SIG-M5 (cell line): Measurements from ENCODE around the gene MBNL3.
"Not testable (repeated sequence)": the region's sequence is repeated elsewhere in the genome, so short reads cannot be mapped to it uniquely, and the experiment has no call there.

Experiments
- DNase-seq: peaks from one replicate; lab custom pipeline; 2025; lab: John Stamatoyannopoulos, UW

MBNL3 gene

DNA sequence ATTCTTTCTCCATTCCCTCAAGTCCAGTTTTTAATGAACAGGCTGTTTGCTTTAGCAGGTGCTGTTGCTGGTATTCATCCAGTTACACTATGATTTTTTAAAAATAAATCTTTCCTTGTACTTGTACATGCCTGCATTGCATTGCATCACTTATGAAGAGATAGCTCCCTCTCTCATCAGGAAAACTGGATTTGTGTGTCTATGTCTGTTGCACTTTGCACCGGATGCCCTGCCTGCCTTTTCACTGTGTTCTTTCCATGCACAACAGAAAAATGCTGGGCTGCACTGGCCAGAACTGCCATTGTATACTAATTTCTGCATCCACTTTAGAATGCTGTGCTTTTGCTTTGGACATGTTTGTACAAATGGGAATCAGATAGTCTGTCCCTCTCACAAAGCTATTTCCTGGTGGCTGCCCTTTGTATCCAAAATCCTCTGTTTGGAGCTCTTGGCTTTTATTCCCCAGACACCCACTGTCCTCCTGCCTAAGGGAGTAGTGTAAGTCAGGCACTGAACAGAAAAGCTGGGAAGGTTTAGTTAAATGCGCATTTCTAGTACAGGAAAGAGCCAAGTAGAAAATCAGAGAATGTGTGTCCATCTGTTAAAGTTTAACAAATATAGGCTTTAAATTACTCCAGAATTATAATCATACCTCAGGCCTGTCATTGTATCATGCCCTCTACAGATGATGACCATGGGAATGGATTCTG lies 119.1 kb downstream of the MBNL3 start:
- DNase-seq = no peak

DNA sequence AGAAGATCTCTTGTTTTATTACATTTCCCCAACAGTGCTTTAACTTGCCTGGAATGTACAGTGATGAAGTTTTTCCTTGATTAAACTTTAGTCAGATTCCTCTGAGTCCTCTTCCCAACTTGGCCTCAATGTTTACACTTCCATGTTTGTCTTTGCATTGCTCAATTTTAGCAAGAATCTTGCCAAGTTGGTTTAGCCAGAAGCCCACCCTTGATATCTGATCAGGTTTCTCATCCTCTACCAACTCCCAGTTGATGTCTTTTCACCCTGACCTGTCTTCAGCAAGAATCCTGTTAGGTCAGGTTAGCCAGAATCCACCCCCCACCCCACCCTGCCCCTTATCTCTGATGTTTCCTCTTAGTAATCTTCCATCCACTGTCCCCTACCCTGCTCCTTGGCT lies 120.9 kb downstream of the MBNL3 start:
- no peak for DNase-seq

DNA sequence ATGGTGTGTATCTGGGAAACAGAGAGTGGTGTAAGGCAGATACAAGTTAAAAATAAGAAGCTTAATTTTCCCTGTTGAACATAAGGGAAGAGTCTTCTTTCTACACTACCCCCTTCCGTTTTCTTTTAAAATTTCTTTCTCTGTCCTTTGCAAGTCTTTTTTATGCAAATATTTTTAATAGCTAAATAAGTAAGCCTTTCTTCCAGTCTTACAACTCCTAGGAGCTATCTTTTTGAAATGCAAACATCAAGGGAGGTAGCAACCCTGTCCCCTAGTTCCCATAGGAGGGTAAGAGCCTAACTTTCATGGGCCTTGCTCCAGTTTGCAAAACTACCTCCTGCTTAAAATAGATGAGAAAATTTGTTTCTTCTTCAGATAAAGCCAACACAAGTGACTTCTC lies 121.5 kb downstream of the MBNL3 start:
- DNase-seq = no peak

DNA sequence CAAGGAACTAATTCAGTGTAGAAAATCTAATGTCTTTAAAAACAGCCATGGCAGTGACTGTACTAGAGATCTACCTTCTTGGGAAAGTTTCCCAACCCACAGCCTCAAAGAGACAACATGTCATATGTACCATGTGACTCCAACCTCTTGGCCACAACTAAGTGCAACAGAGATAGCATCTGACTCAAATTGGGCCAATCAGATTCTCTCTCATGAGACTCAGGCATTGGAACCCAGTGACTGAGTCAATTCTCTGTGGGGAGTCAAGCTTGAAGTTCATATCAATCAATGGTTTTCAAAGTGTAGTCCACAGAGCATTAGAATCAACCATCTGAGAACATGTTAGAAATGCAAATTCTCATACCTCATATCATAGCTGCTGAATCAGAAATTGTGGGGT lies 123.3 kb downstream of the MBNL3 start:
- DNase-seq = no peak

DNA sequence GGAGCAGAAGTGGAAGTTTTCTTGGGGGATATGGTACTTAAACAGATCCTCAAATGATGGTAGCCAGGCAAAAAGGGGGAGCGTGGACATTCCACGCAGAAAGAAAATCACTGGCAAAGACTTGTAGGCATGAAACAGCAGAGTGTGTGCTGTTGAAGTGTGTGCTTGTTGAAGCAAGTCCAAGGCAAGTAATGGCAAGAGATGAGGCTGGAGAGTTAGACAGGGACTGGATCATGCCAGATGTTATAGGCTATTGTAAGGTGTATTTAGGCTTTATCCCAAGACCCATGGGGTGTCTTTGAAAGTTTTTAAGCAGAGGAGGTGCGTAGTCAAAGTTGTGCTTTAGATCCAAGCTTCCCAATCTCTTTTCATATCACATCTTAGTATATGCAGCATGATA lies 124.5 kb downstream of the MBNL3 start:
- DNase-seq = no peak

DNA sequence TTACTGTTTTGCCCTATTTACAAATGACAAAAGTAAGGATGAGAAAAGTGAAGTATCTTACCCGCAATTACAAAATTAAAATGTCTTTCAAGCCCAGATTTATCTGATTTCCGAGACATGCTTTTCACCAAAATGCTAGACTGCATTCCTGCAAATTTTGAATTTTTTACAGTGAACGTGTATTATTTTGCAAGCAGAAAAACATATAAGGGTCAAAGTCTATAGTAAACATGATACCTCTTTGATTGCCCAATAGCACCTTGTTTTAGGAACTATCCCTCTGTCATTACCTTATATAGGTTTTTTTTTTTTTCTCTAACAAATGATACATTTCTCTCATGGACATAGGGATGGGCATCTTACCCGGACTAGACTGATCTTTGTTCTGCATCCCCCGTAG lies 135.4 kb downstream of the MBNL3 start:
- DNase-seq = no peak

DNA sequence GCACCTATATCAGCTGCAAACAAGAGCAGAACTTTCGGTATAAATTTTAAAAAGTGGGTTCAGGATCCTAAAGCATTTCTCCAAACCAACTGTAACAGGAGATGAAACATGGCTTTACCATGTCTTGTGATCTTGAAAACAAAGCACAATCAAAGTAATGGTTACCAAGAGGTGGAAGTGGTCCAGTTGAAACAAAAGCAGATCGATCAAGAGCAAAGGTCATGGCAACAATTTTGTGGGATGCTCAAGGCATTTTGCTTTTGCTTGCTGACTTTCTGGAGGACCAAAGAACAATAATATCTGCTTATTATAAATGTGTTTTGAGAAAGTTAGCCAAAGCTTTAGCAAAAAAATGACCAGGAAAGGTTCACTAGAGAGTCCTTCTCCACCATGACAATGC lies 152.7 kb downstream of the MBNL3 start:
- DNase-seq = no peak

DNA sequence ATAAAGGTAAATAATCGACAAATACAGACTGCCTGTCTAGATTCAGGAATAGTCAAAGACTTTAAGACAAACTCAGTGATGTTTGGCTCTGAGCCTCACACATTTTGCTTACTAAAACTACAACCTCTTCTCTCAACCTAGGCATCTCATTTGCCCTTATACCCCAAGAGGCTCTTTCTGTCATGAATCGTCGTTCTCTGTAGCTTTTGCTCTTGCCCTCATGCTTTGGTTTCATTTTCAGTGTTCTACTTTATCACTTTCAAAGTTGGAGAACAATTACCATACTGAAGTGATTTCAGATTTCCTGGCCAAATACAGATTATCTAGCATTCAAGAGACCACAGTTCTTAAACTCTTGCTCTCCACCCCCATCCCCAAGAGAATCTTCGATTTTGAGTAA lies 155.5 kb downstream of the MBNL3 start:
- DNase-seq = no peak

DNA sequence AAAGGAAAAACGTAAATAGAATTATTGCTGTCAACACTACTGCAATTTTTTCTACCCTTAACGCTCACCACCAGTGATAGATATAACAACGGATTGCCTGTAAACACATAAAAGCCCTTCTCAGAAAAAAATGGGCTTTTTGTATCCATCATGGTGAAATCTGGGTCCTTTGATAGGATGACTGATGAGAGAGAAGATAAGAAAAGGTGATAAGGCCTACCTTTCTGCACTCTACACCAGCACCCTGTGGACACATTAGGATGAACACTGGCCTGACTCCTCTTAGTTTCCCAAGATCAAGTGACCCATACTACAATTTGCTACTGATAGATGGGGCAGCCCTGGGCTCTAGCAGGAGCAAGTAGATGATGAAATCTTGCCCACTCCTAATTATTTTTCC lies 157.3 kb downstream of the MBNL3 start:
- no peak for DNase-seq

DNA sequence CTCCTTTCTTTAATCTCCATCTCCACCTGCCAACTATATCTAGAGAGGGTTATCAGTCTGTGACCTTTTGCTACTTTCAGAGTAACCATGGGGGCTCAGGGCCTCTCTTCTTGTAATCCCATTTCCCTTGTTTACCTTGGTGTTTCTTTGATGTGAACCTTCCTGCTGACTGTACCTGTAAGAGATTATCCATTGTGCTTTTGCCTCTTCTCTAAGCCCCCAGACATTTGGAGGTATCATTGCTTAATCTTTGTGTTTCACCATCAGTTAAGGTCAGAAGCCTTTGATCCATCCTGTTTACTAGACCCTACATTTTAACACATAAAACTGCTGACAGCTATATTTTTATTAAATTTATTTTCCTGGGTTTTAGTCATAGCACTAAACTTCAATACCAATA lies 157.8 kb downstream of the MBNL3 start:
- DNase-seq = no peak

DNA sequence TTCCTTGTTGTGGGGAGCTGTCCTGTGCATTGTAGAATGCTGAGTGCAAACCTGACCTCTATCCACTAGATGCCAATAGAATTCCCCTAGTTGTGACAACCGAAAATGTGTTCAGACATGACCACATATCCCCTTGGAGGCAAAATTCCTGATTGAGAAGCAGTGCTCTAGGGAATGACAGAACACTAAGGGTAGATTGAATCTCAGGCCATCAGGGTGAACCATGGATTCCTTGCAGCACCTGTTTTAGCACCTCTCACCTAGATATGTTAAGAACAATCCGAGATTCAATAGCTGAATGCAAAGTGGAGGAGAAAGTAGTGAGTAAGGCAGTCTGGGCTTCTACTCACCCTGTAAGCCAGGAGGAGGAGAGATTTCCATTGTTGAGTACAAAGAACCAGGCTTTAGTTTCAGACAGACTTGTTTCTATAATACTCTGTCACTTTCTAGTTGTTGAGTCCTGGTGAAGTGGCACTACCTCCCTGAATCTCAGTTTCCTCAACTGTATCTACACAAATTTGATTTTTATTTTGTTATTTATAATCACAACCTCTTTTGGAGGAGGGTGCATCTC lies 158.6 kb downstream of the MBNL3 start:
- DNase-seq = no peak

DNA sequence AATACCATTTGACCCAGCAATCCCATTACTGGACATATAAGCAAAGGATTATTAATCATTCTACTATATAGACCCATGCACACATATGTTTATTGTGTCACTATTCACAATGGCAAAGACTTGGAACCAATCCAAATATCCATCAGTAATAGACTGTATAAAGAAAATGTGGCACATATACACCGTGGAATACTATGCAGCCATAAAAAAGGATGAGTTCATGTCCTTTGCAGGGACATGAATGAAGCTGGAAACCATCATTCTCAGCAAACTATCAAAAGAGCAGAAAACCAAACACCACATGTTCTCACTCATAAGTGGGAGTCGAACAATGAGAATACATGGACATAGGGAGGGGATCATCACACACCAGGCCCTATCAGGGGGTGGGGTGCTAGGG lies 161.9 kb downstream of the MBNL3 start:
- not testable (repeated sequence) for DNase-seq
